NCI-H2171 (cell line): ENCODE results near the gene LRCH1.

ENCODE experiments used
- DNase-seq: peaks from one replicate; lab custom pipeline; 2025; lab: John Stamatoyannopoulos, UW

Gene LRCH1

GRCh38 chr13:46535825-46536224, 17.1 kb upstream of the LRCH1 start:
- no peak for DNase-seq

GRCh38 chr13:46536341-46536740, 16.6 kb upstream of the LRCH1 start:
- DNase-seq, result peak; percentile 9

GRCh38 chr13:46539231-46539630, 13.7 kb upstream of the LRCH1 start:
- DNase-seq, result no peak

GRCh38 chr13:46541210-46541609, 11.8 kb upstream of the LRCH1 start:
- no peak for DNase-seq

GRCh38 chr13:46542833-46543232, 10.1 kb upstream of the LRCH1 start:
- DNase-seq, result peak; percentile 7

- DNase-seq, result no peak
These were observed 9.7 kb upstream of the LRCH1 start for GRCh38 chr13:46543287-46543686.

- no peak for DNase-seq
These were observed 8.8 kb upstream of the LRCH1 start for GRCh38 chr13:46544208-46544607.

- DNase-seq, result no peak
These were observed 8.2 kb upstream of the LRCH1 start for GRCh38 chr13:46544811-46545210.

- DNase-seq, result no peak
These were observed 6.7 kb upstream of the LRCH1 start for GRCh38 chr13:46546084-46546768.

- no peak for DNase-seq
These were observed 2.1 kb upstream of the LRCH1 start for GRCh38 chr13:46550822-46551221.

GRCh38 chr13:46551410-46552302, 1.3 kb upstream of the LRCH1 start:
- DNase-seq, result peak; percentile 21

GRCh38 chr13:46552303-46552682, 677 bp upstream of the LRCH1 start:
- DNase-seq, result no peak

- DNase-seq, result no peak
These were observed 533 bp downstream of the LRCH1 start for GRCh38 chr13:46553521-46553885.

- DNase-seq, result peak; percentile 6
These were observed 1.2 kb downstream of the LRCH1 start for GRCh38 chr13:46553886-46554858.

- no peak for DNase-seq
These were observed 2.0 kb downstream of the LRCH1 start for GRCh38 chr13:46554951-46555350.

- no peak for DNase-seq
These were observed 2.9 kb downstream of the LRCH1 start for GRCh38 chr13:46555722-46556417.

- DNase-seq, result no peak
These were observed 3.4 kb downstream of the LRCH1 start for GRCh38 chr13:46556418-46556779.

GRCh38 chr13:46559272-46559805, 6.4 kb downstream of the LRCH1 start:
- no peak for DNase-seq

GRCh38 chr13:46560778-46561177, 7.8 kb downstream of the LRCH1 start:
- no peak for DNase-seq

GRCh38 chr13:46561286-46561685, 8.3 kb downstream of the LRCH1 start:
- DNase-seq, result no peak

GRCh38 chr13:46561691-46562090, 8.7 kb downstream of the LRCH1 start:
- DNase-seq, result no peak
